Measurements from ENCODE around the gene CAPN7.

The CAPN7 gene

GRCh38 chr3:15301761-15302160 lies 95.7 kb downstream of the CAPN7 start:
- no peak for DNase-seq
